HL-60 (cell line): ENCODE data around the gene ANKS6.

Experiments used
- DNase-seq, 2 experiments: peaks; one replicate each; pipeline ENCODE4 v3.0.0-alpha.2; 2010 to 2020; ENCODE audit warnings: low read depth in 1 of 2, low spot score in 1 of 2
- H3K27ac ChIP-seq: fragments of 250-450 bp; sonication (Bioruptor Pico); replicated peaks from 2 replicates; pipeline ENCODE4 v1.5.1; 2020; ENCODE audit warnings: mild to moderate bottlenecking, moderate library complexity
- H3K27me3 ChIP-seq: fragments of 250-450 bp; sonication (Bioruptor Pico); 2 replicates; pipeline ENCODE4 v1.5.1; 2021; ENCODE audit warnings: mild to moderate bottlenecking, moderate library complexity; ENCODE audit not compliant: insufficient read depth, poor library complexity, severe bottlenecking
- H3K4me3 ChIP-seq: replicated peaks from 2 replicates; pipeline ENCODE4 v1.5.1; 2011; ENCODE audit warnings: mild to moderate bottlenecking, control low read depth, low read length; ENCODE audit not compliant: insufficient read depth
- GABPA ChIP-seq: IDR thresholded peaks from 2 replicates; pipeline ENCODE4 v1.6.1; 2012; ENCODE audit warnings: low read depth
- POLR2AphosphoS5 ChIP-seq: IDR thresholded peaks from 2 replicates; pipeline ENCODE4 v1.6.1; 2012; ENCODE audit warnings: low read depth
- SPI1 ChIP-seq: IDR thresholded peaks from 2 replicates; pipeline ENCODE4 v1.6.1; 2012; ENCODE audit warnings: low read depth, mild to moderate bottlenecking, borderline replicate concordance
- TF ChIP-seq, protein P1 (sequence below): IDR thresholded peaks from 2 replicates; pipeline ENCODE4 v1.6.1; 2012; ENCODE audit warnings: low read depth; ENCODE audit not compliant: insufficient replicate concordance
- TF ChIP-seq, protein P2 (sequence below): IDR thresholded peaks from one replicate; pipeline ENCODE4 v1.5.1; 2011; ENCODE audit warnings: low read length, control low read depth, inconsistent platforms; ENCODE audit not compliant: insufficient read depth

Gene ANKS6

GRCh38 chr9:98771209-98771874 is 25.0 kb downstream of the ANKS6 start:
- Histone ChIP-seq H3K27me3 (no peaks in the 10 kb centered on the region), H3K27ac (no peak overlapping the region), H3K4me3 (no peak overlapping the region)
- no peak for DNase-seq
- TF ChIP-seq, protein P1, sequence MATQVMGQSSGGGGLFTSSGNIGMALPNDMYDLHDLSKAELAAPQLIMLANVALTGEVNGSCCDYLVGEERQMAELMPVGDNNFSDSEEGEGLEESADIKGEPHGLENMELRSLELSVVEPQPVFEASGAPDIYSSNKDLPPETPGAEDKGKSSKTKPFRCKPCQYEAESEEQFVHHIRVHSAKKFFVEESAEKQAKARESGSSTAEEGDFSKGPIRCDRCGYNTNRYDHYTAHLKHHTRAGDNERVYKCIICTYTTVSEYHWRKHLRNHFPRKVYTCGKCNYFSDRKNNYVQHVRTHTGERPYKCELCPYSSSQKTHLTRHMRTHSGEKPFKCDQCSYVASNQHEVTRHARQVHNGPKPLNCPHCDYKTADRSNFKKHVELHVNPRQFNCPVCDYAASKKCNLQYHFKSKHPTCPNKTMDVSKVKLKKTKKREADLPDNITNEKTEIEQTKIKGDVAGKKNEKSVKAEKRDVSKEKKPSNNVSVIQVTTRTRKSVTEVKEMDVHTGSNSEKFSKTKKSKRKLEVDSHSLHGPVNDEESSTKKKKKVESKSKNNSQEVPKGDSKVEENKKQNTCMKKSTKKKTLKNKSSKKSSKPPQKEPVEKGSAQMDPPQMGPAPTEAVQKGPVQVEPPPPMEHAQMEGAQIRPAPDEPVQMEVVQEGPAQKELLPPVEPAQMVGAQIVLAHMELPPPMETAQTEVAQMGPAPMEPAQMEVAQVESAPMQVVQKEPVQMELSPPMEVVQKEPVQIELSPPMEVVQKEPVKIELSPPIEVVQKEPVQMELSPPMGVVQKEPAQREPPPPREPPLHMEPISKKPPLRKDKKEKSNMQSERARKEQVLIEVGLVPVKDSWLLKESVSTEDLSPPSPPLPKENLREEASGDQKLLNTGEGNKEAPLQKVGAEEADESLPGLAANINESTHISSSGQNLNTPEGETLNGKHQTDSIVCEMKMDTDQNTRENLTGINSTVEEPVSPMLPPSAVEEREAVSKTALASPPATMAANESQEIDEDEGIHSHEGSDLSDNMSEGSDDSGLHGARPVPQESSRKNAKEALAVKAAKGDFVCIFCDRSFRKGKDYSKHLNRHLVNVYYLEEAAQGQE, result no peak
- no peak for TF ChIP-seq SPI1
- no peak for TF ChIP-seq POLR2AphosphoS5
- no peak for TF ChIP-seq GABPA
- TF ChIP-seq, protein P2, sequence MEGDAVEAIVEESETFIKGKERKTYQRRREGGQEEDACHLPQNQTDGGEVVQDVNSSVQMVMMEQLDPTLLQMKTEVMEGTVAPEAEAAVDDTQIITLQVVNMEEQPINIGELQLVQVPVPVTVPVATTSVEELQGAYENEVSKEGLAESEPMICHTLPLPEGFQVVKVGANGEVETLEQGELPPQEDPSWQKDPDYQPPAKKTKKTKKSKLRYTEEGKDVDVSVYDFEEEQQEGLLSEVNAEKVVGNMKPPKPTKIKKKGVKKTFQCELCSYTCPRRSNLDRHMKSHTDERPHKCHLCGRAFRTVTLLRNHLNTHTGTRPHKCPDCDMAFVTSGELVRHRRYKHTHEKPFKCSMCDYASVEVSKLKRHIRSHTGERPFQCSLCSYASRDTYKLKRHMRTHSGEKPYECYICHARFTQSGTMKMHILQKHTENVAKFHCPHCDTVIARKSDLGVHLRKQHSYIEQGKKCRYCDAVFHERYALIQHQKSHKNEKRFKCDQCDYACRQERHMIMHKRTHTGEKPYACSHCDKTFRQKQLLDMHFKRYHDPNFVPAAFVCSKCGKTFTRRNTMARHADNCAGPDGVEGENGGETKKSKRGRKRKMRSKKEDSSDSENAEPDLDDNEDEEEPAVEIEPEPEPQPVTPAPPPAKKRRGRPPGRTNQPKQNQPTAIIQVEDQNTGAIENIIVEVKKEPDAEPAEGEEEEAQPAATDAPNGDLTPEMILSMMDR, result no peak

- H3K27ac ChIP-seq, result no peak overlapping the region
- H3K4me3 ChIP-seq, result no peak overlapping the region
- DNase-seq, result no peak
- no peaks in the 10 kb centered on the region for H3K27me3 ChIP-seq
- TF ChIP-seq, protein P2, result no peak
- TF ChIP-seq SPI1, result no peak
- no peak for TF ChIP-seq POLR2AphosphoS5
- TF ChIP-seq, protein P1, result no peak
- no peak for TF ChIP-seq GABPA
Measured at GRCh38 chr9:98770717-98771116, 25.6 kb downstream of the ANKS6 start.

DNA sequence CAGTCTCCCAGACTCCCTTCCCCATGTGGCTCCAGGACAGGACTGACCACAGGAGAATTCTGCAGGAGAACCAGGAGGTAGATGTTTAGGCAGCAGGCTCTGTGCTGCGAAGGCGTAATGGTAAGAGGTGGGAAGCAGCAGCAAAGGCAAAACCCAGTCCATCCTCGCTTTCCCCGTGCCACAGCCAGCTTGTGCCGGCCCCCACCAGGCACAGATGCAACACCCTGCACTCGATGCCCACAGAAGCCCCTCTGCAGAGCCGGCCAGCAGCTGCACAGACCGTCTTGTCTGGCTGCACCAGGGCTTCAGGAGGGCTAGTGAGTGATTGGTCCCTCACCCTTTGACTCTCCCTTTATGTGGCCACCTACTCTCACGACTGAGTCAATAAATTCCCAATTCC is 28.0 kb downstream of the ANKS6 start:
- H3K27ac ChIP-seq, result no peak overlapping the region
- TF ChIP-seq, protein P1, result no peak
- TF ChIP-seq SPI1 (no peak), POLR2AphosphoS5 (no peak), GABPA (no peak)
- TF ChIP-seq, protein P2, result no peak

More for the DNA sequence above, 28.0 kb downstream of the ANKS6 start:
- DNase-seq, result no peak
- Histone ChIP-seq H3K27me3 (no peaks in the 10 kb centered on the region), H3K4me3 (no peak overlapping the region)
